ENCODE data around the gene TBC1D19.

Gene TBC1D19

GRCh38 chr4:26785810-26786209 lies 201.9 kb downstream of the TBC1D19 start:
- no peak for DNase-seq

- DNase-seq, result no peak
Observed at GRCh38 chr4:26786916-26787315, 203.0 kb downstream of the TBC1D19 start.

- DNase-seq, result peak; percentile 76
Observed at GRCh38 chr4:26787461-26788340, 203.8 kb downstream of the TBC1D19 start.

GRCh38 chr4:26788341-26788733 lies 204.5 kb downstream of the TBC1D19 start:
- no peak for DNase-seq

GRCh38 chr4:26789208-26789607 lies 205.3 kb downstream of the TBC1D19 start:
- no peak for DNase-seq

- no peak for DNase-seq
Observed at GRCh38 chr4:26791346-26791745, 207.5 kb downstream of the TBC1D19 start.

- no peak for DNase-seq
Observed at GRCh38 chr4:26792639-26793038, 208.8 kb downstream of the TBC1D19 start.

GRCh38 chr4:26793735-26794134 lies 209.9 kb downstream of the TBC1D19 start:
- no peak for DNase-seq

- no peak for DNase-seq
Observed at GRCh38 chr4:26796081-26796480, 212.2 kb downstream of the TBC1D19 start.

- no peak for DNase-seq
Observed at GRCh38 chr4:26802790-26803189, 218.9 kb downstream of the TBC1D19 start.

GRCh38 chr4:26803211-26803861 lies 219.5 kb downstream of the TBC1D19 start:
- no peak for DNase-seq

- no peak for DNase-seq
Observed at GRCh38 chr4:26804451-26804850, 220.6 kb downstream of the TBC1D19 start.

GRCh38 chr4:26804925-26805324 lies 221.0 kb downstream of the TBC1D19 start:
- no peak for DNase-seq
